GM10248 (cell line): Measurements from ENCODE around the gene LIMS2.

Experiments
- CTCF ChIA-PET: fragments of 300-600 bp; sonication (Branson Sonifier 250); formaldehyde crosslinking; extraction: SDS; loops from one replicate; lab custom pipeline; 2021; ENCODE audit warnings: antibody characterized with exemption; lab: Yijun Ruan, JAX
- POLR2A ChIA-PET: fragments of 350-650 bp; sonication (Branson Sonifier 250); formaldehyde crosslinking; extraction: SDS; loops from one replicate; lab custom pipeline; 2020; ENCODE audit warnings: antibody characterized with exemption; lab: Yijun Ruan, JAX
- DNase-seq: peaks from one replicate; pipeline ENCODE4 v3.0.0; 2012; ENCODE audit errors: extremely low spot score
- TF ChIP-seq, protein P1 (sequence below): IDR thresholded peaks from 2 replicates; pipeline ENCODE4 v1.5.1; 2012; ENCODE audit warnings: mild to moderate bottlenecking, low read depth; ENCODE audit errors: extremely low read depth, missing control alignments, control extremely low read depth

LIMS2 gene

DNA sequence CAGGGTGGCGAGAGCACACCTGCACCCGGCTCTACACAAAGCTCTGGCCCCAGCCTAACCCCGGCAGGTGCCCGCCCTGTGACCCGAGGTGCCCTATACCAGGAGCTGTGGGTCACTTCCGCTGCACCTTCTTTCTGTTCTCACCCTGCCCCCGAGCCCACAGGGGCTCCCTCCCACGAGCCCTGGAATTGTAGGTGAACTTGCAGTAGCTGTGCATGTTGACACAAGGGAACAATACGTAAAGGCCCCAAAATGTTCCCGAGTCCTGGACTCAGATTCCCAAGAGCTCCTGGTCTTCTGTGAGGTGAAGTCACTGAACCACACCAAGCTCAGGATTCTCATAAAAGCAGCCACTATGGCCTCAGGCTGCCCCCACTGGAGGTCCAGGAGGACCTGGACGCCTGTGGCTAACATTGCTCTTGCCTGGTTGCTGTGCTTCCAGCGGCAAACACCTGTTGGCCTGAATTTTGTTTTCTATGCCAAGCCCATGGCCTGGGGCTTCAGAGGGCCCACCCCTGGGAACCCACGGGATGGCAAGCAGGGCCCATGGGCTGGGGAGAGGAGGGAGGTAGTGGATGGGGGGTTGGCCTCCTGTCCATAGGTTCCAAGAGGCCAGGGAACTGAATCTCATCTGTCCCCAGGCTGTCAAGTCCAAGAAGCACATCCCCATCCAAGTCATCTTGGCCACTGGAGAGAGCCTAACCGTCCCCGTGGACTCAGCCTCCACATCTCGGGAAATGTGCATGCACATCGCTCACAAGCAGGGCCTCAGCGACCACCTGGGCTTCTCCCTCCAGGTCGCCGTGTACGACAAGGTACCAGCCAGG, 52.6 kb downstream of the LIMS2 start:
- DNase-seq, result no peak
- ChIA-PET POLR2A (no interaction called here), CTCF (interaction anchor here (1.0 to 1.6 kb wide), 2 partner anchors 27 to 31 kb away, joined by 4 read pairs; no protein-coding TSS in a partner anchor)
- TF ChIP-seq, protein P1, sequence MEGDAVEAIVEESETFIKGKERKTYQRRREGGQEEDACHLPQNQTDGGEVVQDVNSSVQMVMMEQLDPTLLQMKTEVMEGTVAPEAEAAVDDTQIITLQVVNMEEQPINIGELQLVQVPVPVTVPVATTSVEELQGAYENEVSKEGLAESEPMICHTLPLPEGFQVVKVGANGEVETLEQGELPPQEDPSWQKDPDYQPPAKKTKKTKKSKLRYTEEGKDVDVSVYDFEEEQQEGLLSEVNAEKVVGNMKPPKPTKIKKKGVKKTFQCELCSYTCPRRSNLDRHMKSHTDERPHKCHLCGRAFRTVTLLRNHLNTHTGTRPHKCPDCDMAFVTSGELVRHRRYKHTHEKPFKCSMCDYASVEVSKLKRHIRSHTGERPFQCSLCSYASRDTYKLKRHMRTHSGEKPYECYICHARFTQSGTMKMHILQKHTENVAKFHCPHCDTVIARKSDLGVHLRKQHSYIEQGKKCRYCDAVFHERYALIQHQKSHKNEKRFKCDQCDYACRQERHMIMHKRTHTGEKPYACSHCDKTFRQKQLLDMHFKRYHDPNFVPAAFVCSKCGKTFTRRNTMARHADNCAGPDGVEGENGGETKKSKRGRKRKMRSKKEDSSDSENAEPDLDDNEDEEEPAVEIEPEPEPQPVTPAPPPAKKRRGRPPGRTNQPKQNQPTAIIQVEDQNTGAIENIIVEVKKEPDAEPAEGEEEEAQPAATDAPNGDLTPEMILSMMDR, result no peak

DNA sequence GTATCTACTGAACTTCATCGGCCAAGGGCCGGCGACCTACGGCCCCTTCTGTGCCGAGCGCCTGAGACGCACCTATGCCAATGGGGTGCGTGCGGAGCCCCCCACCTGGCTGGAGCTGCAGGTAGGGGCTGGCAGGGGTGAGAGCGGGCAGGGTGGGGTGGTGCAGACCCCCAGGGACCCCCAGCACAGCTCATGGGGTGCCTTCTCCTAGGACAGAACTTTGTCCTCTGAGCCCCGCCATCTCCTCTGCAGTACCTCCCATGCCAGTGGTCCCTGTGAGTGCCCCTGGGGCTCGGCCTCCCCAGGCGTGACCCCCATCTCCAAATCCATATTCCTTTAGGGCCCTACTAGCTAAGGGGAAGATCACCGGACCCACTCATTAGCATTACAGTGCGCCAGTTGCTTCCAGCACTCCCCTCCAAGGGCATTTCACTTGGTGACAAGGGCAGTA, 53.3 kb downstream of the LIMS2 start:
- DNase-seq, result no peak
- TF ChIP-seq, protein P1, result no peak
- POLR2A ChIA-PET, result no interaction called here
- CTCF ChIA-PET, result interaction anchor here (1.0 to 1.6 kb wide), 2 partner anchors 28 to 30 kb away, joined by 4 read pairs; no protein-coding TSS in a partner anchor

DNA sequence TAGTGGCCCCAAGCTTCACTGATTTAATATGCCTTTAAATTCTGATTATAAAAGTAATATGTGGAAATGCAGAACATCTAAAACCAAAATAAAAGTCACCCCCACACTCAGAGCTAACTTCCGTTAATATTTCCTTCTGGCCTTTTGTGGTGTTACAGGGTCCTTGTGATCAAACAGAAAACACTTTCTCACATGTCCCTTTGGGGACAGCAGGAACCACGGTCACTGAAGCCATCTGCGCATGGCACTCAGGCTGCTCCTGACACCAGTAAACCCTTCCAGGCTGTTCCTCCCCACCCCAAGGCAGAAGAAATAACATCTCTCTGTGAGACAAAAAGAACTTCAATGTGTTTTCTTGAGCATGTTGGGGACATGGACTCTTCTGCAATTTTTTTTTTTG, 54.5 kb downstream of the LIMS2 start:
- CTCF ChIA-PET, result interaction anchor here (0.9 kb wide), 1 partner anchor 29 kb away, joined by 3 read pairs; no protein-coding TSS in a partner anchor

DNA sequence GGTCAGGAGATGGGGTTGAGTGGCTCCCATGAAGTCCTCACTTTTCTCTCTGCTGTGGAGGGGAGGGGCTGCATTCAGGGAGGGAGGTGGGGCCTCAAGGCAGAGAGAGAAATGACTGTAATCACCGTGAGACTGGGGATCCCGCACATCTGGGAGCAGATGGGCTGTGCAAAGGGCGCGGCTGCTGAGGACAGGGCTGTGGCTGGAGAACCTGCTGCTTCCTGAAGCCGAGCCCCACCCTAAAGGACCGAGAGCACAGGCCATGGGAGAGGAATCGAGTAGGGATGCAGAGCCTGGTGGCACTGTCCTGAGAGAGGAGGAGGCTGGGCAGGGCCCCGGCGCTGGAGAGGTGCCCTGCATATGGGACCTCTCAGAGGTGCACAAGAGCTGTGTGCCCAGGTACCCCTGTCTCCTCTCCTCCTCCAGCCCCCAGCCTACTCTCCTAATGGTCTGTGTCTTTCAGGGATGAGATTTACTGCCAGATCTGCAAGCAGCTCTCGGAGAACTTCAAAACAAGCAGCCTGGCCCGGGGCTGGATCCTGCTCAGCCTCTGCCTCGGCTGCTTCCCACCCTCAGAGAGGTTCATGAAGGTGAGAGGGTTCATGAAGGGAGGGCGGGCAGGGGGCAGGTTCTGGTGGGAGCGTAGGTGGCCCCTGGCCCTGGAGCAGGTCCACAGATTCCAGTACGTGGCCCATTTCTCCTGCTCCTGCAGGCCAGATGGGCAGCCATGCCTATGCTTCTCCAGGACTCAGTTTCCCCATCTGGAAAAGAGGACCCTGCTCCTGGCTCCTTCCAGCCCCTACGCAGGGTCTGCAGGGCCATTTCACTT, 55.2 kb downstream of the LIMS2 start:
- TF ChIP-seq, protein P1, result no peak
- DNase-seq, result no peak
- ChIA-PET CTCF (interaction anchor here (0.9 kb wide), 1 partner anchor 30 kb away, joined by 3 read pairs; no protein-coding TSS in a partner anchor), POLR2A (no interaction called here)

More for the DNA sequence above, 54.5 kb downstream of the LIMS2 start:
- no peak for DNase-seq
- POLR2A ChIA-PET, result no interaction called here
- TF ChIP-seq, protein P1, result no peak

DNA sequence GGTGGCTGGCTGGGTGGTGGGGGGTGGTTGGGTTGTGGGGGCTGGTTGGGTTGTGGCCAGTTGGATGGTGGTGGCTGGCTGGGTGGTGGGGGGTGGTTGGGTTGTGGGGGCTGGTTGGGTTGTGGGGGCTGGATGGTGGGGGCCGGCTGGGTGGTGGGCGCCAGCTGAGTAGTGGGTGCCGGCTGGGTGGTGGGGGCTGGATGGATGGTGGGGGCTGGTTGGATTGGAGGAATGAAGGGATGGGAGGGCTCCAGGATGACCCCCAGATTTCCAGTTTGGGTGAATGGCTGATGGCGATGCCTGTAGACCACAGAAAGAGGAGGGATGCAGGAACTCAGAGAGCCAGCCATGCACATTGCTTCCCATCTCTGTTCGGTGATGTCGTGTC, 56.1 kb downstream of the LIMS2 start:
- TF ChIP-seq, protein P1, result no peak
- POLR2A ChIA-PET, result no interaction called here
- CTCF ChIA-PET, result no interaction called here
- DNase-seq, result no peak

DNA sequence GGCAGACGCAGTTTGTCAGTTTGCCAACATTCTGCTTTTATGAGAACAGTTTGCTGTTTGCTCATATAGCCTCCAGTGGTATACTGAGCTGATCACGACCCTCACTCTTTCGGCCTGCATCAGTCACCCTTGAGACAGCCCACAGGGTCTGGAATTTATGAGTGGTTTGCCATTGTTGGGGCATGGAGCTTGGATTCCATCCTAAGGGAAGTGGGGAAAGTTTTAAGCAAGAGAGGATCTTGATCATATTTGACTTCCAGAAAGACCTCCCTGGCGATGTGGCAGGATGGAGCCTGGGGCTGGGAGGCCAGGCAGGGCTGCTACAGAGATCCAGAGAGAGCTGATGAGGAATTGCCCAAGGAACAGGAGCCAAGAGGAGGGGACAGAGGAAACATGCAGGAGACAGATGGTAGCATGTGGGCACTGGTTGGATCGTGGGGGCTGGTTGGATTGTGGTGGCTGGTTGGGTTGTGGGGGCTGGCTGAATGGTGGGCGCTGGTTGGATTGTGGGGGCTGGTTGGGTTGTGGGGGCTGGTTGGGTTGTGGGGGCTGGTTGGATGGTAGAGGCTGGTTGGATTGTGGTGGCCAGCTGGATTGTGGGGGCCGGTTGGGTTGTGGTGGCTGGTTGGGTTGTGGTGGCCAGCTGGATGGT, 56.7 kb downstream of the LIMS2 start:
- DNase-seq, result no peak
- CTCF ChIA-PET, result no interaction called here
- POLR2A ChIA-PET, result no interaction called here
- TF ChIP-seq, protein P1, result no peak
